ENCODE measurements around the gene DYNLT2.

DYNLT2 gene

GRCh38 chr6:169726963-169727362 lies 24.4 kb downstream of the DYNLT2 start:
- no peak for DNase-seq

DNA sequence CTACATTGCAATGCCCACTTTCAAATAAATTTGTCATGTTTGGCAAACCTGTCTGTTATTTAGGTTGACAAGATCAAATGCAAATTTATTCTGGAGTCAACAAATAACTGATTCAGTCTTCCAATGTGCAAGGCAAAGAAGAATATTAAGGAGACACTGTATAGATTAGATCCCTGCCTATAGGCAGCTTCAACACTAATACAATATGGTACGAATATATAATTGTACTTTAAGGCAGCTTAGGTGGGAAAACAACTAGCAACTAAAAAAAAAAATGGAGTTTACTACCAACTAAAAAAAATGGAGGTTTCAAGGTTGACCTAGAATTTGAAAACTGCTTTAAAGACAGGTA lies 25.3 kb downstream of the DYNLT2 start:
- DNase-seq: no peak

DNA sequence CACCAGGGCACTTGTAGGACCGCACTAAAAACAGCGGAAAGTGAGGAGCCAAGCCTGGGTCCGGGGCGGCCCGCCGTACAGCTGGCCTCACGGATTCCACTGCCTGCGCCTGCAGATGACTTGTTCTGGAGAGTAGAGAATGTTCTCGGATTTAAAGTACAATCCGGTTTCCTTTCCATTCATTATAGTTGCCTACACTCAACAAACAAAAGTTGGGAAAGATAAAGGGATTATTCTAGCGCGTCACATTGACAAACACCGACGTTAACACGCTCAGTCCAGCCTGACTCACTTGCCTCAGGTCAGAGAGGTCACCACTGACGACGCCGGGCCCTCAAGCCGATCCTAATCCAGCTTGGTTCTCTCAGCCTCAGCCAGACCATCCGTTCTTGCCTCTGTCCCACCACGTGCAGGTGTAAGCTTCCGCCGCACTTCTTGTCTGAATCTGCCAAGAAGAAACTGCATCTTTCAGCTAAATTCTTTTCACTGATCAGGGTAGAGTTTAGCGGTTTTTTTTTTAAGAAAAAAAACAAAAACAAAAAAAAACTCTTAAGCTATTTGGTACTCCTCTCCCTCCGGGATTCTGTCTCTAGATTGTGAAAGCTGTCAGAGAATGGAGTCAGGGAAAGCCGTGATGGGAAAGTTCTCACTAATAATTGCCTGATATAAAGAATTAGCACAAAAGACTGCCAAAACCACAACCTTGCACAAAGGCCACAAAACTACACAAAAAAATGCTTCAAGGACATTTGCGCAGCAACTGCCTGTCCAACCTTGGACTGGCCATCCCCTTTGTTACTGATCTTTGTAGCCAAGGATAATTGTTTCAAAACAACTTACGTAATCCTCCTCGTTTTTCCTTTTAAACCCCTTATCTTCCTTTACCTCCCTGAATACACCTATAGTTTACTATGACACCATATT lies 26.0 kb downstream of the DYNLT2 start:
- peak; percentile 76 for DNase-seq

- peak; percentile 88 for DNase-seq
Measured at GRCh38 chr6:169724494-169725124, 26.8 kb downstream of the DYNLT2 start, which contains the start of gene PHF10. Gene PHF10 (minus strand): TSS chr6:169724500. CDS start chr6:169723931, 569 bp downstream.

DNA sequence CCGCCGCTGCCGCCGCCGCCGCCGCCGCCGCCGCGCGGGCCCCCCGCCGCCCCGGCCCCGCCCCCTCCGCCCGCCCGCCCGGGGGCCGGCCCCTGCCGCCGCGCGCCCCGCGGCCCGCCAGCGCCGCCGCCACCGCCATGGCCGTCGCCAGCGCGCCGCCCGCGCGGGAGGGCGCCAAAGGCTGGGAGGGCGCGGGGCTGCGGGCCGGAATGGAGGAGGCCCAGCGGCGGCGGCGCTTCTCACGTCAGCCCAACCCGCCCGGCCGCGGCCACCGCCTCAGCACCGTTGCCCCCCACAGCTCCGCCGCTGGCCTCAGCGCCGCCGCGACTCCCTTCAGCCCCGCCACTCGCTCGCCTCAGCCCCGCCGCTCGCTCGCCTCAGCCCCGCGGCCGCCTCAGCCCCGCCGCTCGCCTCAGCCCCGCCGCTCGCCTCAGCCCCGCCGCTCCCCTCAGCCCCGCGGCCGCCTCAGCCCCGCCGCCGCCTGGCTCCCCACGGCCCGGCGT lies 27.3 kb downstream of the DYNLT2 start:
- no peak for DNase-seq

DNA sequence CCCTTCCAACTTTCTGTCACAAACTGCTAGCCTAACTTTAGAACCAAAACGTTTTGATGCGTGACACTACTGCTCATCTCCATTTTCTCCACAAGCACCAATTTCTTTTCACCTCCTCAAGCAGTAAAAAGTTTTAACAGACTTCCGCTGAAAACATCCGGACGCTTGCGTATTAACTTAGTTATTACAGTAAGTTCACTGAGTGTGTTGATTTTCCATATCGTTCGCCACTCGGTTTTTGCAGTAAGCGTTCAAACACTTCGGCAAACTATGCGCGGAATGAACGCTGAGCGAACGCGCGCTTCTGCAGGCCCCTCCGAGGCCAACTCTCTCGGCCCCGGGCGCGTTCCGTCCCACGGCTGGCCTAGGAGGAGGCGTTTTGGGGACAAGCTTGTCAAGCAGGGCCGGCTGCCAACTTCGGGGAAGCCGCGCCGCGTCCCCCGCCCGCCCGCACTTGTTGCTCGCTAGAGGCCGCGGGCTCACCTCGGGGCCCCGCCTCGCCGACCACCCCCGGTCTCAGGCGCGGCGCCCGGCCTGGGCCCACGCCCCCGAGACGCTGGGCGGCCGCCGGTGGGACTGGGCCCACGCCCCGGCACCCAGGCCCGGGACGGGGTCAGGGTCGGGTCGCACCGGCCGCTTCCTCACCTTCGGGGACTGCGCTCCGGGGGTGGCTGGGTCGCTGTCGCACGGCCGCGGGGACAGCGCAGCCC lies 28.0 kb downstream of the DYNLT2 start:
- DNase-seq: peak; percentile 62

- DNase-seq: peak; percentile 54
Measured at GRCh38 chr6:169722362-169723199, 28.8 kb downstream of the DYNLT2 start.

DNA sequence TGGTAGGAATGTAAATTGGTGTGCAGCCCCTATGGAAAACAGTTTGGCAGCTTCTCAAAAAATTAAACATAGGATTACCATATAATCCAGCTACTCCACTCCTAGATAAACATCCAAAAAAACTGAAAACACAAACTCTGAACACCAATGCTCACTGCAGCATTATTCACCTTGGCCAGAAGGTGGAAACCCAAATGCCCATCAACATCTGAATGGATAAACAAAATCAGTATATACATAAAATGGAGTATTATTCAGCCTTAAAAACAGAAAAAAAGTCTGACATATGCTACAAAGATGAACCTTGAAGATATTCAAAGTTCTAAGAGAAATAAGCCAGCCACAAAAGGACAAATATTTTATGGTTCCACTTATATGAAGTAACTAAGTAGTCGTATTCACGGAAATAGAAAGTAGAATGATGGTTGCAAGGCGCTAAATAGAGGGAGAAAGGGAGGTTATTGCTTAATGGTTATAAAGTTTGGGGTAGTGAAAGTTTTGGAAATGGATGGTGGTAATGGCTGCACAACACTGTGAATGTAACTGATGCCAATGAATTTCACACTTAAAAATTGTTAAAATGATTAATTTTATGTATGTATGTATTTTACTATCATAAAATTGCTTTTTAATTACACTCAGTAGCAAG lies 31.0 kb downstream of the DYNLT2 start:
- DNase-seq: no peak

- no peak for DNase-seq
Measured at GRCh38 chr6:169719117-169719516, 32.3 kb downstream of the DYNLT2 start.

DNA sequence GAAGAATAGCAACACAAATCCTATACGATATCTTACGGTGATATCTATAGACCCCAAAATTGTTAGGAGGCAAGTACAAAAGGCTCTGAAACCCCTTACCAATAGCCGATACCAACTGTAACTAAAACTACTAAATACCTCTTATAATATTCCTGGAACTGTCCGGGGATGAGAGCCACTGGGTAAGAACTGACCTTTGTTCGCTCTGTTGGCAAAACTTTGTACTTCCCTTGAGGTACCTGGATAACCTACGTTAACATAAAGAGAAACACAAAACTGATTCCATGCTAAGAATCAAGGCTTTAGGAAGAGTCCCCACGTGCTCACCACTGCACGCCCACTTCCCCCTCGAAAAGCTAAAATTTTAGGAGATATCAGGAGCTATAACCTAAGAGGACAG lies 36.8 kb downstream of the DYNLT2 start:
- no peak for DNase-seq

- DNase-seq: no peak
Measured at GRCh38 chr6:169714178-169714577, 37.2 kb downstream of the DYNLT2 start.

DNA sequence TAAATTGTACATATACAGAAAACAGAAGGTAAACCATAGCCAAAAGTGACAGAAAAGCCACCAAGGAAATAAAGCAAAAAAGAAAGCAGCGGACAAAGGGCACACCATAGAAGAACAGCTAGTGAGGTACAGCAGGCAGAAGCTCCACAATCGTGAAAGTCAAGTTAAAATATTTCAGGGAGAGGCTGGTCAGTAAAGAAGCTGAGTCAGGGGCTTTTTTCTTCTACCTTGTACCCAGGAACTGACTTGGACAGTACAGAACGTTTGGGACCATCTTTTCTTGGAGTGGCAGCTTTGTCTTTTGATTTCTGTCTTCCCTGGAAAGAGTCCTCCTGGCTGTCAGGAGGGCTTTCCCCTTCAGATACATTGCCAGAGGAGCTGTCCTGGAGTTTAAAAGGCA lies 41.4 kb downstream of the DYNLT2 start:
- DNase-seq: no peak

- no peak for DNase-seq
Measured at GRCh38 chr6:169709293-169709692, 42.1 kb downstream of the DYNLT2 start.

DNA sequence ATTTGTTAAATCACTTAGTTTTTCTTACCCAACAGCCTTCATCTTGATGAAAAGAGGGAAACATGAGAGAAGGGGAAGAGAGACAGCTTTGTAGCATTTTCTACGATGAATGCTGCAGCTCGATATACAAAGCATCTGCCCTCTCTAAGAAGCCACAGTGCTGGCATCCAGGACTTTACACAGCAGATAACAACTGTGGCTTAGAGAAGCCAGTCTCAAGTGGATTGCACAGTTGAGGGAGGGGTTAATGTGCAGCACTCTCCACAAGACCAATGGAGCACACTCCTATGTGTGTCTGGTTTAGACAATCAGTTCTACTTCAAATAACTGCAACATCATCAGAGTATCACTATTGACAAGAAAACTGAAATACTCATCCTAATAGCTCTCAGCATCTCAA lies 43.6 kb downstream of the DYNLT2 start:
- DNase-seq: peak; percentile 45

DNA sequence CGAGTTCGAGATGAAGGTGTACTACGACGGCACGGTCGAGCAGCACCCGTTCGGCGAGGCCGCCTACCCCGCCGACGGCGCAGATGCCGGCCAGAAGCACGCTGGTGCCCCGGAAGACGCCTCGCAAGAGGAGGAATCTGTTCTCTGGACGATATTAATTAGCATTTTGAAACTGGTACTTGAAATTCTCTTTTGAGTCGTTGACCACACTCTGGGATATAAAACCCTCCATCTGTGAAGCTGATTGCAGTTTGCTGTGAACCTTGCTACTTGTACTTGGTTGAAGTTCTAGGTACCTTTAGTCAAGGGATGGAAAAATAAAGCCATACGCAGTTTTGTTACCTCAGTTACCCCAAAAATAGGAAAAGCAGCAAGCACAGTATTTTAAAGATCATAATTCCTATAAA lies 48.5 kb downstream of the DYNLT2 start:
- DNase-seq: no peak

GRCh38 chr6:169701954-169702839 lies 49.2 kb downstream of the DYNLT2 start, which contains the start of the genes C6orf120 and WDR27:
Gene C6orf120 (plus strand): TSS chr6:169702126. CDS start chr6:169702460, 334 bp downstream.
Gene WDR27 (minus strand): TSS chr6:169702029. CDS start chr6:169689005, 13,024 bp downstream.
- peak; percentile 98 for DNase-seq

GRCh38 chr6:169701311-169701953 lies 49.9 kb downstream of the DYNLT2 start:
- DNase-seq: peak; percentile 56

GRCh38 chr6:169700296-169700695 lies 51.1 kb downstream of the DYNLT2 start:
- DNase-seq: no peak

GRCh38 chr6:169697115-169697514 lies 54.3 kb downstream of the DYNLT2 start:
- peak; percentile 24 for DNase-seq

GRCh38 chr6:169695131-169695530 lies 56.2 kb downstream of the DYNLT2 start:
- no peak for DNase-seq

Measured in NCI-H82 (cell line).